ENCODE measurements around the gene TRIM48. TPM values are rescaled to one million over a fixed set of nuclear protein-coding genes. Genes with fewer than 3 reads are reported as not detected.

Gene TRIM48, protein sequence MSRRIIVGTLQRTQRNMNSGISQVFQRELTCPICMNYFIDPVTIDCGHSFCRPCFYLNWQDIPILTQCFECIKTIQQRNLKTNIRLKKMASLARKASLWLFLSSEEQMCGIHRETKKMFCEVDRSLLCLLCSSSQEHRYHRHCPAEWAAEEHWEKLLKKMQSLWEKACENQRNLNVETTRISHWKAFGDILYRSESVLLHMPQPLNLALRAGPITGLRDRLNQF
- total RNA-seq = not detected in 2 replicates

DNA sequence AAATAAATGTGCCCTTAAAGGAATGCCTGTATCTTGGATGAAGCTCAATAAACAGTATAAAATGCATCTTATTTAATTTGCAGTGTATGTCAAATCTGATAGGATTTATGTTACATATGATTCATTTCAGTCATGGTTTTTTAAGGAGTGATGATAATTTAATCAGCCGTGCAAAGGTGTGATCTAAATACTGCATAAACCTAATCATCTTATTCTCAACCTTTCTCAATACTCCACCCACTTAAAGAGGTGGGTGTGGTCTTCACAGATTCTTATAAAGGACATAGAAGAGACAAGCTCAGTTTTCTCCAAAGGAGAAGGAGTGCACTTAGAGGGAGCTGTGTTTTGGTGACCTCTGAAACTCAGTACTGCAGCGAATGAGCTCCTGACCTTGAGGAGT, at the start of gene TRIM48:
TSS of gene TRIM48 (plus strand) at position 301 of the 400 bp plus-strand sequence. CDS start 113 bp downstream, outside the sequence.

Other genes starting within 250 kb of the TRIM48 start
- not detected in 2 replicates for gene OR4A16, start 81.0 kb downstream of the TRIM48 start, total RNA-seq
- not detected in 2 replicates for gene OR4A15, start 105.8 kb downstream of the TRIM48 start, total RNA-seq

All from mammary microvascular endothelial cell (primary cell).